ENCODE measurements around the gene NR2F2. TPM values are rescaled to one million over a fixed set of nuclear protein-coding genes. Genes with fewer than 3 reads are reported as not detected.

NR2F2 gene
- total and polyA plus RNA-seq, 2 of the 13 experiments (the other 11 are each of a cell fraction or from before 2014, with no cell fraction given) = 3.5 to 4.7 TPM

- peak; percentile 34; the same call in 1 of the 2 replicates for TF ChIP-seq ARID5B (CRISPR knock-in tag; IDR thresholded peaks at IDR 0.05)
- peak; percentile 46; the same call in 1 of the 2 replicates for TF ChIP-seq ZNF609 (CRISPR knock-in tag; IDR thresholded peaks at IDR 0.05; ENCODE audit: borderline replicate concordance)
- 0 out of 2 replicates have a peak, but pooled peaks have one; percentile 7 for TF ChIP-seq RXRB (CRISPR knock-in tag; IDR thresholded peaks at IDR 0.05; ENCODE audit: borderline replicate concordance)
- TF ChIP-seq ELF3 (CRISPR knock-in tag; IDR thresholded peaks at IDR 0.05) = peak; percentile 14; the same call in 1 of the 2 replicates
- 0 out of 2 replicates have a peak, but pooled peaks have one; percentile 11 for TF ChIP-seq PAXIP1 (CRISPR knock-in tag; conservative IDR thresholded peaks at IDR 0.05)
- TF ChIP-seq SOX13 (IDR thresholded peaks at IDR 0.05) = no peak
- TF ChIP-seq SOX13 (CRISPR knock-in tag; conservative IDR thresholded peaks at IDR 0.05 in 1 of 2, IDR thresholded peaks at IDR 0.05 in 1 of 2) = peak in 1 of 2 experiments; percentile 60; a peak in 2 of 4 replicates
- TF ChIP-seq ZNF615 (CRISPR knock-in tag; IDR thresholded peaks at IDR 0.05; ENCODE audit: borderline replicate concordance) = no peak
- TF ChIP-seq CREM (IDR thresholded peaks at IDR 0.05) = peak; percentile 45; the same call in 1 of the 2 replicates
- no peak for TF ChIP-seq CREM (CRISPR knock-in tag; IDR thresholded peaks at IDR 0.05)
- TF ChIP-seq SCMH1 (CRISPR knock-in tag; IDR thresholded peaks at IDR 0.05; ENCODE audit: borderline replicate concordance) = no peak
- TF ChIP-seq PPARG (CRISPR knock-in tag; conservative IDR thresholded peaks at IDR 0.05) = peak; percentile 73
- no peak for TF ChIP-seq ZNF800 (CRISPR knock-in tag; IDR thresholded peaks at IDR 0.05)
Observed at GRCh38 chr15:96325541-96326327, 4.8 kb upstream of the NR2F2 start (continued).
